Measurements from ENCODE around the gene ERAL1. TPM values are rescaled to one million over a fixed set of nuclear protein-coding genes. Genes with fewer than 3 reads are reported as not detected.

ERAL1 gene
- polyA plus RNA-seq, 1 experiment: 84.1 TPM

DNA sequence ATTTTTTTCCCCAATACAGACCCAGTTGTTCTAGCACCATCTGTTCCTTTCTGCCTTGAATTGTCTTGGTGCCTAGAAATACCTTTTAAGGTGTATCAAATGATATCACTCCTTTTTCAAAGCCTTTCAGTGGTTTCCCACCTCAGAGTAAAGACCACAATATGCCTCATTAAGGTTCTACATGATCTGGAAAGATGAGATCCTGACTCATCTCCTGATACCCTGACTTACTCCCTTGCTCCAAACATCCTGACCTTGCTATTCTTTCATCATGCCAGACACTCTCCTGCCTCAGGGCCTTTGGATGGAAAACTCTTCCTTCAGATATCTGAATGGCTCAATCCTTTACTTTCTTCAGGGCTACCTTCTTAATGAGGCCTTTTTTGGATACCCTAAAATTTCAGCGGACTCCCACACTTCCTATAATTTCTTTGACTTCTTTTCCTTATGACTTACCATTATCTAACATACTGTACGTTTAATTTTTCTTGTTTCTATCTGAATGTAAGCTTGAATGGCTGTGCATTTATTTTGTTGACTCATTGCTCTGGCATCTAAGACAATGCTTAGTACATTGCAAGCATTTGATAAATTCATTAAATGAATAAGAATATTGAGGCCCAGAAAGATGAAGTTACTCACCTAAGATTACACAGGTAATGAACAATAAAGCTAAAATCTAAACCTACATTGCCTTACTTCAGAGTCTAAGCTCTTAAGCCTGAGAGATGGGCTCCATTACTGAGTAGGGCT lies 23.5 kb downstream of the ERAL1 start:
- no peaks in the 10 kb centered on the region for H3K27me3 ChIP-seq (ENCODE audit: control insufficient read depth, insufficient read depth, low read length)
- ChIA-PET POLR2A (no interaction called here), CTCF (interaction anchor here (1.3 to 2.4 kb wide), 3 partner anchors 21 to 152 kb away, joined by 3 to 17 read pairs (median 11); partner anchors contain the start of gene TLCD1)
- no peak for DNase-seq (ENCODE audit: low read depth)
- peaks cover 35% of the 10 kb centered on the region for H3K36me3 ChIP-seq (ENCODE audit: control insufficient read depth, insufficient read depth, low read length)
- TF ChIP-seq, protein P1, sequence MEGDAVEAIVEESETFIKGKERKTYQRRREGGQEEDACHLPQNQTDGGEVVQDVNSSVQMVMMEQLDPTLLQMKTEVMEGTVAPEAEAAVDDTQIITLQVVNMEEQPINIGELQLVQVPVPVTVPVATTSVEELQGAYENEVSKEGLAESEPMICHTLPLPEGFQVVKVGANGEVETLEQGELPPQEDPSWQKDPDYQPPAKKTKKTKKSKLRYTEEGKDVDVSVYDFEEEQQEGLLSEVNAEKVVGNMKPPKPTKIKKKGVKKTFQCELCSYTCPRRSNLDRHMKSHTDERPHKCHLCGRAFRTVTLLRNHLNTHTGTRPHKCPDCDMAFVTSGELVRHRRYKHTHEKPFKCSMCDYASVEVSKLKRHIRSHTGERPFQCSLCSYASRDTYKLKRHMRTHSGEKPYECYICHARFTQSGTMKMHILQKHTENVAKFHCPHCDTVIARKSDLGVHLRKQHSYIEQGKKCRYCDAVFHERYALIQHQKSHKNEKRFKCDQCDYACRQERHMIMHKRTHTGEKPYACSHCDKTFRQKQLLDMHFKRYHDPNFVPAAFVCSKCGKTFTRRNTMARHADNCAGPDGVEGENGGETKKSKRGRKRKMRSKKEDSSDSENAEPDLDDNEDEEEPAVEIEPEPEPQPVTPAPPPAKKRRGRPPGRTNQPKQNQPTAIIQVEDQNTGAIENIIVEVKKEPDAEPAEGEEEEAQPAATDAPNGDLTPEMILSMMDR (IDR thresholded peaks at IDR 0.05; ENCODE audit: insufficient read depth, low read depth, low read length): no peak
- no peak overlapping the region for H3K4me3 ChIP-seq (ENCODE audit: low read depth, low read length)

DNA sequence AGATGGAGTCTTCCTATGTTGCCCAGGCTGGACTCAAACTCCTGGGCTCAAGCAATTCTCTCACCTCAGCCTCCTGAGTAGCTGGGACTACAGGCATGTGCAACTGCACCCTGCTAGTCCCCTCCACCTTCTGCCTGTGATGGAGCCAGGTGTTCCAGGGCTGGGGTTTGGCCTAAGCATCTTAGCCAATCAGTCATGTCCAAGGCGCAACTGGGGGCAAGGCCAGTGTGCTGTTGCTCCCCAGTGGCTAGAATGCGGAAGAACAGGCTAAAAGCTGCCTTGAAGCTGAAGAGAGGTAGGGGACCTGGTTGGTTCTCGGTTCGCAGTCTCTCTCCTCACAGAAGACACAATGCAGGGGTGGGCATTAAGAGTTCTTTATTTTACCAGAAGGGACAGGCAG lies 24.2 kb downstream of the ERAL1 start:
- TF ChIP-seq, protein P1 (IDR thresholded peaks at IDR 0.05; ENCODE audit: insufficient read depth, low read depth, low read length): peak; percentile 59
- no peaks in the 10 kb centered on the region for H3K27me3 ChIP-seq (ENCODE audit: control insufficient read depth, insufficient read depth, low read length)
- H3K4me3 ChIP-seq (ENCODE audit: low read depth, low read length): no peak overlapping the region
- ChIA-PET CTCF (interaction anchor here (0.6 to 2.4 kb wide), 9 partner anchors 12 to 153 kb away, joined by 3 to 17 read pairs (median 3); partner anchors contain the start of gene TLCD1), POLR2A (no interaction called here)
- H3K36me3 ChIP-seq (ENCODE audit: control insufficient read depth, insufficient read depth, low read length): peaks cover 39% of the 10 kb centered on the region
- DNase-seq (ENCODE audit: low read depth): no peak

DNA sequence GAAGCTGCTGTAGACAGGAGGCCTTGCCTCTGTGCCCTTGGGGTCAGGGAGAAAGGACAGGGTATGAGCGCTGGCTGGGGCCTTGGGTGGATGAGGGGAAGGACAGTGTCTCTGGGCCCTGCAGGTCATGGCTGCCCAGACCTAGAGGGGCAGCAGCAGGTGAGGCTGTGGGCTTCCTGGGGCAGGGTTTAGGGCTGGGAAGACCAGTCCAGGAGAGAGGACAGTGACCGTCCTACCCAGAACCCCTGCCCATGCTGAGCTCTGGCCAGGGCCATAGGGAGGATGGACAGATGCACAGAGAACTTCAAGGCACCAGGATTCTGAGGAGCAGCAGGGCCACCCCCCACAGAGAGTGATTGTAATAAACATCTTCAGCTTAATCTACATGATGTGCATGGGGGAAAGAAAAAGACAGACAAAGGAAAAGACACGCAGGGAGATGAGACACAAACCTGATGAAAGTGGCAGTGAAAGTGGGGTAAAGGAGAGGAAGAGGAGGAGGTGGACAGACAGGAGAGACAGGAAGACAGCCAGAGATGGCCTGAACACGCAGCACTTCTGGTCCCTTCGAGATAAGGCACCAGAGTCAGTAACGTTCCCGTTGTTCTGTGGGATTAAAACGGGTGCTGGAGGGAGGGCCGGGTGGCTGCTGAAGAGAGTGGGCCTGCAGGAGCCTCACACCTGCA lies 25.2 kb downstream of the ERAL1 start:
- POLR2A ChIA-PET: no interaction called here
- H3K36me3 ChIP-seq (ENCODE audit: control insufficient read depth, insufficient read depth, low read length): peaks cover 47% of the 10 kb centered on the region
- CTCF ChIA-PET: interaction anchor here (0.6 to 2.4 kb wide), 6 partner anchors 11 to 154 kb away, joined by 3 to 17 read pairs (median 4); partner anchors contain the start of gene TLCD1
- no peak for DNase-seq (ENCODE audit: low read depth)
- TF ChIP-seq, protein P1 (IDR thresholded peaks at IDR 0.05; ENCODE audit: insufficient read depth, low read depth, low read length): no peak
- H3K27me3 ChIP-seq (ENCODE audit: control insufficient read depth, insufficient read depth, low read length): no peaks in the 10 kb centered on the region
- H3K4me3 ChIP-seq (ENCODE audit: low read depth, low read length): no peak overlapping the region

DNA sequence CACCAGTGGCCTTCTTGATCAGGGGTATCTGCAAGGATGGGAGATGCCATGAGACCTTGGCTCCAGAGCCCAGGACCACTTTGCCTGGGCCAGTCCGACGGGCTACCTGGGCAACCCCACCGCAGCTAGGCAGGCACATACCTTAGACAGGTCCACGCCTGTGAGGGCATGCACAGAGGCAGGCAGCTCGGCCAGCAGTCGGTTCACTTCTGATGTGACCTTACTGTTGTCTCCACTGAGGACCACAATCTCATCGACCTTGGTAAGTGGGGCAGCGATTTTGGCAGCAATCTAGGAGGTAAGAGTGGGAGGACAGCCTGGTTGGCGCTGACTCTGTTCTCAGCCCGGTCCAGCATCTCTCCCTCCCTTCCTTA lies 25.7 kb downstream of the ERAL1 start:
- Histone ChIP-seq H3K27me3 (ENCODE audit: control insufficient read depth, insufficient read depth, low read length) (no peaks in the 10 kb centered on the region), H3K4me3 (ENCODE audit: low read depth, low read length) (no peak overlapping the region), H3K36me3 (ENCODE audit: control insufficient read depth, insufficient read depth, low read length) (peaks cover 50% of the 10 kb centered on the region)
- CTCF ChIA-PET: interaction anchor here (0.6 to 1.4 kb wide), 3 partner anchors 117 to 154 kb away, joined by 3 read pairs; no protein-coding TSS in a partner anchor
- DNase-seq (ENCODE audit: low read depth): no peak
- TF ChIP-seq, protein P1 (IDR thresholded peaks at IDR 0.05; ENCODE audit: insufficient read depth, low read depth, low read length): no peak
- POLR2A ChIA-PET: no interaction called here

DNA sequence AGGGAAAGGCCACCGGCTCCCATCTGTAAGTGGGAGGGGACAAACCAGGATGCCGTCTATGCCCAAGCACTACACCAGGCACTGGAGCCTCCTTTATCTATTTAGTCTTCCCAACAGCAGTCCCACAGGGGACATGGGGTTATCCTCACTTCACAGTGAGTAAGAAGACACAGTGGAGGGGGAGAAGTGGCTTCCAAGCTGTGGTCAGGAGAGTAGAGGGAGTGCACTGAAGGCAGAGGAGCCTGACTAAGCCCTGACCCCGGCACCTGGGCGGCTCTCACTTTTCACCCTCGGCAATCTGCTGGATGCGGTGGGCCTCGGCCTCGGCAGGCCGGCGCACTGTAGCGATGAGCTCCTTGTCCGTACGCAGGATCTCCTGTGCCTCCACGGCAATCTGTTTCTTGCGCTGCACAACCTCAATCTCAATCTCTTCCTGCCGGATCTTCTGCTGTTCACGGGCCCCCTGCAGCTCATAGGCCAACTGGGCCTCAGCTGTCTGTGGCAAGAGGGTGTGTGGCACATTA lies 26.8 kb downstream of the ERAL1 start:
- no peak for DNase-seq (ENCODE audit: low read depth)
- no peaks in the 10 kb centered on the region for H3K27me3 ChIP-seq (ENCODE audit: control insufficient read depth, insufficient read depth, low read length)
- H3K36me3 ChIP-seq (ENCODE audit: control insufficient read depth, insufficient read depth, low read length): peaks cover 55% of the 10 kb centered on the region
- no peak overlapping the region for H3K4me3 ChIP-seq (ENCODE audit: low read depth, low read length)
- ChIA-PET CTCF (interaction anchor here (0.6 to 1.5 kb wide), 5 partner anchors 10 to 173 kb away, joined by 3 to 8 read pairs (median 3); no protein-coding TSS in a partner anchor), POLR2A (no interaction called here)
- TF ChIP-seq, protein P1 (IDR thresholded peaks at IDR 0.05; ENCODE audit: insufficient read depth, low read depth, low read length): no peak
